HG03139 (cell line): ENCODE data around the gene MEF2C.

Experiments
- ATAC-seq: cut with Tn5 transposase; IDR thresholded peaks from one replicate; pipeline ENCODE4 v1.9.1; 2021; ENCODE audit not compliant: unreplicated experiment

Gene MEF2C

DNA sequence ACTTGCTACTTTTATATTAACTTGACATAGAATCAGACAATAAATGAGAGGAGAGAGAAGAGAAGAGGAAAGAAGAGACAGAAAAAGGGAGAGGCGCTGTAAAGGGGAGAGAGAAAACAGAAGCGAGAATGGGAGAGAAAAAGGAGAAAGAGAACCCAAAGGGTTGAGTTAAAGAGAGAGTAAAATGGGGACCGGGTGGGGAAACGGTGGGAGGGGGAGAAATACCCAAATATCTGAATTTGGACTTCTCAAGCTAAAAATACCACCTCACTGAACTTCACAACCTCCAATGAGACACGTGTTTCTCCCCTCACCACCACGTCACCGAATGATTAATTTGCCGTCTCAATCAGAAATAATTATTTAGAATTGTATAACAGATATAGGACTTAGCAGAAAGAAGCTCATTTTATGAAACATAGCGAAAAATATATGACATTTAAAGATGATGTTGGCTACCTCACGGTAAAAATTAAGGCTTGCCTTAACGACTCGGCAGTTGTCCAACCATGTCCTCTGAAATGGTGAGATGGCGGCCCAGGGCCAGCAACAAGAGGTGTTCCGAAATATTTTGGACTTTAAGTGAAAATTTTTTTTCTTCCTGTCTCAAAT is 204.1 kb downstream of the MEF2C start:
- no peak for ATAC-seq

DNA sequence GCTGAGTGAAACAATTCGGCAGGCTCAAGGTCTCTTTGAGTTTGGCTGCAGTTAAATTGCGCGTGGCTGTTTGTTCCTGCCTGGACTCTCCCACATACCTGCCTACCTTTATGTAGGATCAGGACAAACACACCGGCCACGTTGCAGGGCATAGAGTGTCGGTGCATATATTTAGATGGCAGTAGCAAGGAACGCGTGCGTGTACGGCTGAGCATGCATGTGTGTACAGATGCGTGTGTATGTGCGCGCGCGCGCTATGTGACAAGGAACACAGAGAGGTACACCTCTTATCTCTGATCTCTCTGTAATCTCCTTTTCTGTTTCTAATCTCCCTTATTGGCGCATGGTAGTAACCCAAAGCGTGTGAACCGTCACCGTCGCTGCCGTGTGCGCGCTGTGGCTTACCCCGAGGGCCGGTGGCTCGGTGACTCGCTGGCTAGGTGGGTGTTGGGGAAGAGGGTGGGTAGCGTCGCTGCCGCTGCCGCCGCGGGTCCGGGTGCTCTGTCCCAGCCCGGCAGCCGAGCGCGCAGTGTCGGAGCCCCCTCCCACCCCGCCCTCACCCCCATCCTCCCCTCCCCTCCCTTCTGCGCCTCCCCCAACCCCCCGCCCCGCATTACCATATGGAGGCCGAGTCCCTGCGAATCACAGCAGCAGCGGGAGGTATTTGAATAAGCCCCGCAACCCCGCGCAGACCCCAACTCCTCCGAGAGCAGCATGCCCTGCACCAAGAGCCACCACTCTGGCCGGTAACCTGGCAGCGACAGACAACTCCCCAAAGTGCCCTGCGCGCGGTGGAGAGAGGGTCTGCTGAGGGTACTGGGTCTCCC is 204.8 kb downstream of the MEF2C start:
- ATAC-seq = no peak

DNA sequence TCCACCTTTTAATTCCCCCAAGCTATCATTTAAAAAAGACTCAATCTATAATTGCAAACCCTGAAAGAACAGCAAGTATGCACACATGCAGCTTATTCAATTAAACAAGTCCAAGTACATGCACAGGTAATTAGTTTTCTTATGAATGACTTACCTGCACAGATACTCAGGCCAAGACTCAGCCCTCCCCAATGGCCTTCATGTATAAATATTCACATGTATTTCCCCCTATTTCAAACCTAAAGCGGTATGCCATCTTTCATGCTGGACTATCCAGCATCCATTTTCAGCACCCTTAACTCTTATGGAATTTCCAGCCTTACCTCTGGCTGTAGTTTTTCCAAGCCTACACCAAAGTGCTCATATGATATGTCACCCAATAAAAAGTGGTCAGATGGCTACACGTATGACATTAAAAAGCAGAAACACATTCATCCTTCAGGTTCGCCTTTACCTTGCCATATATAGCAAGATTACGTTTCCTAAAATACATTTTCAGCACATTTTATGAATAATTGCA is 205.5 kb downstream of the MEF2C start:
- ATAC-seq = no peak

DNA sequence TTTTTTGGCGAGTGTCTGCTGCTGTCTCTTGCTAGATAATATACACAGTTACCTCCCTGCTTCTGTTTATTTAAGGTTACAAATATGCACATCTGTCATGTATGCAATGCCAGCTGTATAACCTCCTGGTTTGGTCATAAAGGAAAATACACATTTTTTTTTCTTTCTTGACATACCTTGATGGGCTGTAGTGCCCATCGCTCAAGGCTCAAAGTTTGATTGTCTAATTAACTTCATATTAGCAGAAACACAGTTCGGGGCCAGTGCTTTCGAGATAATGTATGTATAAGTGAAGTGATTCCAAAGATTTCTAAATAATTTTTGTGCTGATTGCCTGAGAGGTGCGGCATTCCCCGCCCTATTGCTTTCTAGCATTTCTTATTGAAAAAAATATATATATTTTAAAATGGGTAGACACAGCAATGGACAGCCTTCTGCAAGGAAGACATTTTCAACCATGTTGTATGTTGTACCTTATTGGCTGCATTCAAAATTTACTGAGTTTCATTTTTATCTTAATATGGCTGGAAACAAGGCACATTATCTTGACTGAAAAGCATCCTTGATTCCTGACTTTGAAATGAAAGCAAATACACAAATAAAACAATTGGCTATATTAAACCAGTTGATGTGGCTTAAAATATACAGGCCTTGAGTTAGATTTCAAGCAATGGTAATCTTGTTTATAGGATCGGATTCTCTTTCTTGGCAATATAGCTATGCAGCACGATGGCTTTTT is 206.2 kb downstream of the MEF2C start:
- ATAC-seq = no peak

DNA sequence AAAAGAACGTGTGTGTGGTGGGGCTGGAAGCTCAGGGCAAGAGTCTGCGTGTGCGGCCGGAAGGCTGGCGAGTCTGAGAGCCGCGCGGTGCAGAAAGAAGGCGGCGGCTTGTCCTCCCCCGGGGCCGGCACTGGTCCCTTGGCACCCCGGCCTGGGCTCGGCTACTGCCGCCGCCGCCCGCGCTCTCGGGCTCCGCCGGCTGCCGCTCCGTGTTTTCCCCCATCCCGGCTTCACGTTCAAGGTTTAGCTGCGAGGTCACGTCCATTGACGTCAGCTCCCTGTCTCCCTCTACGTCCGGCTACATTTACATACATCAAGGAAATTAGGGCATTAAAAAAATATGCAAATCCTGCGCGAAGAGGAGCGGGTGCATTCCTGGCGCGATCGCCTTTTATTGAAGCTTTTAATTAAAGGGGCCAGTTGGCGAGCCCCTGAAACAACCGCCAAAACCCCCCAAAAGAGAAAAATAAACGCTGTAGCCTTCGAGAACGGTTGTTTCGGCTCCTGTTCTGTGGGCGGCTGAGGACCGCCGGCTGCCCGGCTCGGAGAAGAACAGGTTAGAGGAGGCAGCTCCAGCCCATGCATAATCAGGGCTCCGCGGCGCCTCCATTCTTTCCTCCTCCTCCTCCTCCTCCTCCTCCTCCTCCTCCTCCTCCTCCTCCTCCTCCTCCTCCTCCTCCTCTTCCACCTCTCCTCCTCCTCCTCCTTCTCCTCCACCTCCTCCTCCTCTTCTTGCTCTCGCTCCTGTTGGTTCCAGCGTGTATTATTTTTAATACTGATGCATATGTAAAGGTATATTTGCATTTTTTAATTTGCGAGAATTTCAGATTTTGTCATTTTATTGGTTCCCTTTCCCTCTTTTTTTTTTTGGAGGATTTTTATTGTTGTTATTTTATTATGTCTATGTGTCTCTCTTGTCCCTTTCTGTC is 207.0 kb downstream of the MEF2C start:
- ATAC-seq = peak; percentile 33

DNA sequence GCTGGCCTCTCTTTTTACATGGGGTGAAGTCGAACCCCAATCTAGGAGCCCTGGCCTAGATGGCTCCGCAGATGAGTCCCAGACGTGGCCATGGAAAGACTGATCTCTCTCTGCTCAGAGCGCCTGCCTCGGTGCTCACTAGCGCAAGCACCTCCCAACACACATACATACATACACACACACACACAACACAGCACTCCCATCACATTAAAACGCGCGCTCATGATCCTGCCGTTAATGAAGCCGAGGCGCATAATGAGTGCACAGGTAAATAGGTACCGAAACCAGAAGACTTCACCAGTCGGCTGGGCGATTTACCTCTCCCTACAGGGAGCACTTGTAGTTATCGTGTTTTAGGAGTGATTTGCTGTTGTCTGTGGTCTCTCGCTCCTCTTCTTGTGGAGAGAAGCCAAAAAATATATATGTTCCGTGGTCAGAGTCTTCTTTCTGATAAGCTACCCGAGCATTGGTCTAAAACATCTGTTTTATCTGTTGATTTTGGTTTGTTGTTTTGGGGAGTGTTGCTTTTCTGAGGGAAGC is 207.7 kb downstream of the MEF2C start:
- peak; percentile 25 for ATAC-seq

DNA sequence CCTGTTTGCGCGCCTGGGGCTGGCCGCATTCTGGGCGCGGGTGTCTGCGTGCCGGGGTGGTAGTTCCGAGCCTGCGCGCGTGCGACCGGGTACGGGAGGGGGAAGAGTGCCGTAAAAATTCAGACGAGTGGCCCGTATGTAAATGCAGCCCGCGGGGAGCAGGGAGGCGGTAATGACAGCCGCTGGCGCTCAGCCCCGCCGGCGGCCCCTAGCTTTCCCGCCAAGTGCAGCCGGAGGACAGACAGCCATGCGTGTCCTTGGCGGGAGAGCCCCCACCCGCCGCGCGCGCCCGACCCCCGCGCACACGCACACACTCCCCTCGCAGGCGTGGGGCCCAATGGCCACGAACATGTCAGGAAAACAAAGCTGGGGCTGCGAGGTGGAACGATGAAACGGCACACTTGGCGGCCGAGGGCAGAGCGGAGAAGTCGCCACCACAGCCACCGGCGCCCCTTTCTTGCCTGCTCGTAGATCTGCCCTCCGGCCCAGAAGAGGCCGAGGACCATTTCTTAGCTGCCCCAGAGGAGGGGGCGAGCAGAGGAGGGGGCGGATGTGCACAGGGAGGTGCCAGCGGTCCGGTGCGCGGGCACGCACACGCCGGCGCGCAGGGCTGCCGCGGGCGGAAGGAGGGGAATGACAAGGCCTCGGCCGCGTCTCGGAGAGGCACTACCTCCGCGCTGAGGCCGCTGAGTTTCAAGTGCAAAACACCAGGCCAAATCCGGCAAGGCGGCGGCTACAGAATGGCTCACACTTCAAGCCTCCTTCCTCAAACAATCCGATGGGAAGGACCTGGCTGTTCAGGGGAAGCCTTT is 208.4 kb downstream of the MEF2C start:
- peak; percentile 59 for ATAC-seq

DNA sequence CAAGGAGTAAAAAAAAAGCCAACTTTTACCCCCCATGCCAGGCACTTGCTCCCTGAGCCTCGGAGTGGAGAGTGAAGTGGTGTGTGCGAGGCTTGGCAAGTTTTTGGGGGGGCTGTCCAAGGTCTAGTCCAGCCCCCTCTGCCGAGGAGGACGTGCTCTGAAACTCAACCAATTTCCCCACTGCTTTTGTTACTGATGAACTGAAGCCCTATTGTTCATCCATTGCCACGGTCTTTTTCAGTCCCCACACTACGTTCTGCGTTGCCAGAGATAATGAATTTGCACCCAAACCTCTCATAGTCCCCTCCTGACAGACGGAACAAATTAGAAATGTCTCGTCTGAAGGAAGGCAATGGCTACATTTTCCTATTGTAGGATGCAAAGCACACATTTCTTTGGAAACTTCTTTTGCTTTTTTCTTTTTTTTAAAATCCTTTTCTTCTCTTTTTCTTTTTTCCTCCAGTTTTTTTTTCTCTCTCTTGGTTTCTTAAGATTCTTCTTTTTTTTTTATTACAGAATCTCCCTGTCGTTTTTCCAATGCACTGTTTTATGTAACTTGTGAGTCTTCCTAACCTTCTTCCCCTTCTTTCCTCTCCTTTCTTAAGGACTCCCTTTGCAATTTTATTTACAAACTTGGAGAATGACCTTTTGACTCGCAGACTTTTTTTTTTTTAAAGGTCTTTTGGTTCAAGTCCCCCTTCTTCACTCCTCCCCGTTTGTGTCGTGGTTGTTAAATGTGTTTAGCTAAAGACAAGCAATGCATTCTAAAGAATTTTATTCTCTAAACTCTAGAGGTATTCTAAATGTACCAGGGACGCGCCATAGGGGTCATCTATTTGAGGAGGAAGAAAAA is 209.5 kb downstream of the MEF2C start:
- no peak for ATAC-seq

DNA sequence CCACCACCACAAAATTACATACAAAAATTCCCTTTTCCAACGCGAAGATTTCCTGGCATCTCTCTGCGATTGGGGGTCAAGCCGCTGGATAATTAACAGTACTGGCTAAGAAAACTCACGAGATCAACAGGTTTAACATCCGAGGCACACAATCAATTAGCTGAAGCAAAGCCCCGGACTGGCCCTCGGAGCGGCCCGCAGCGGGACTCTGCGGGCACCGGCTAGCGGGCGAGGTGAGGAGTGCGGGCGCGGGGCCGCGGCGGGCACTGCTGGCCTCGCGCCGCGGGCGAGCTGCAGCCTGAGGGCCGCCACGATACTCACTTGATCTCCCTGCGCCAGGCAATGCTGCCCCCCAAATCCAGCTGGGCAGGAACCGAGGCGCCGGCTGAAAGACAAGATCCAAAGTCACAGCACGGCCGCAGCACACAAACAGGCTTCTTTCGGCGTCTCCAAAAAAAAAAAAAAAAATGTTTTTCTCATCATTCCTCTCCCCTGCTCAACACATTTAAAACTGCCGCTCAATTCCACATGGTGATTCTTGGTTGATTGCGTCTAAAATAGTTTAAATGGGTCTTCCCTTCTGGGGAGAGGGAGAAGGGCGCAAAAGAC is 210.2 kb downstream of the MEF2C start:
- no peak for ATAC-seq

DNA sequence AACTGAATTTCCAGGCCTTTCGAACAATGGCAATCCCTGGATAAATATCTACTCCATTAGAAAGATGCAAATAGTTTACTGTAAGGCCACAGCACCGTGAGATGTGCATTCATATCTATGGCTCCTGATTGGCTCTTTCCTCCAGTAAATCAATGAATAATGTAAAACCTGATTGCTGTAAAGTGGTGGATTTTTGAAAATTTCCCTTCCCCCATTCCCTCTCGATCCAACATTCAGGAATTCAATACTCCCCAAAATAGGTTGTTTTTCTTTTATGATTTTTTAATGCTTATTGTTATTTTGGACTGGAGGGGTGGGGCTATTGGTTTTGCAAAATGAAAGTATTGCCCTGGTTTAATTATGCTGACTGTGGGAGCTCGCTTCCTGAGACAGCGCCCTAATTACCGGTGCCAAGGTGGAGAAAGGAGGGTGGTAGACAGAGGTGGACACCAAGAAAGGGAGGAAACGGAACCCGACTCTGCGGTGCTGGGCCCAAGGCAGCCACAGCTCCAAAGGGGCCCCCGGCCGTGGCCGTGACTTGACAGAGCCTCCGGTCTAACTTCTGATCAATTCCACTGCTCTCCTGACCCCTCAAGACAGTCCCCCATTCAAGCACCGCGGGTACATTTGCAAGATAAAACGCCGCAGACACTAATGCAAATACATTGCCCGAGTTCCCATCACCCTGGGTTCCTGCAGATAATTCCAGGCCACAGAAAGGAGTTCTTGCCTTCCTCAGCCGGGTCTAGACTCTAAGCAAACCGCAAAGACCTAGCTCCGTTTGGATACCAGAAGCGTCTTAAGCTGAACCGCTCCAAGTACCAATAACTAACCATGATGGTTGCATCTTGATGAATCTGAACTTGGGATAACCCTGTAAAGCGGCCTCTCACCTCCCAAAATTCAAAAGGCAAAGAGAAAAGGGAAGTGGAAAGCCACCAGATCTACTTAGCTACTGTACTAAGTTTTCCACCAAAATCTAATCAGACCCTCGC is 211.2 kb downstream of the MEF2C start:
- no peak for ATAC-seq

DNA sequence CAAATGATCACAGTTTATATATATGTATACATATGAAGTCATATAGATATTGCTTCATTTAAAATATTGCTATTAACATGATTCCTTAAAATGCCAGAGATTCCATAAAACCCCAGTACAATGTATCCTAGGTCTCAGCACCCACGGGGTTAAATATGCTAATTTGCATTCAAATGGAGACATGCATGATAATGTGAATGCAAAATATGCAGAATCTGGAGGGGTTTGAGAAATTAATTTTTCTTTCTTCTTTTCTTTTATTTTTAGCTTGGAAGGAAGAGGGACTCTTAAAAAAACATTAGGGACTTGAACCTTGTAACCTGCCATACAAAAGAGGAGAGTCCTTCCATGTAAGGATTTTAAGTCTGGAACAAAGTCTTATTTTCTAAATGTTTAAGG is 211.9 kb downstream of the MEF2C start:
- ATAC-seq = no peak

DNA sequence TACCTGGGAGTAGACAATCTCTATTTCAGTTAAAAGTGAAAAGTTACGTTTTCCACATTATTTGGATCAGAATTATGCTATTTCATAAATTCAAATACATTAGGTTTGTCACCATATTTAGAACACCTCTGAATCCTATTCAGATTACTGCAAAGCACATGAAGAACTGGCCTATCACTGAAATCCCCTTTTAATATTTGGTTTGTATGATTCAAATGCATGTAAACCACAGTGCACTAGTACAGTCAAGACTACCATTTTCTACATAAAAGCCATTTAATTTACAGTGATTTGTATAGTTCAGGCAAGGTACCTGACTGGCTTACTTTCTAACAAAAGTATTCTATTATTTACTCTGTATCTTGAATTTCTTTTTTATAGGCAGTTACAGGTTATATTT is 212.5 kb downstream of the MEF2C start:
- ATAC-seq = no peak

DNA sequence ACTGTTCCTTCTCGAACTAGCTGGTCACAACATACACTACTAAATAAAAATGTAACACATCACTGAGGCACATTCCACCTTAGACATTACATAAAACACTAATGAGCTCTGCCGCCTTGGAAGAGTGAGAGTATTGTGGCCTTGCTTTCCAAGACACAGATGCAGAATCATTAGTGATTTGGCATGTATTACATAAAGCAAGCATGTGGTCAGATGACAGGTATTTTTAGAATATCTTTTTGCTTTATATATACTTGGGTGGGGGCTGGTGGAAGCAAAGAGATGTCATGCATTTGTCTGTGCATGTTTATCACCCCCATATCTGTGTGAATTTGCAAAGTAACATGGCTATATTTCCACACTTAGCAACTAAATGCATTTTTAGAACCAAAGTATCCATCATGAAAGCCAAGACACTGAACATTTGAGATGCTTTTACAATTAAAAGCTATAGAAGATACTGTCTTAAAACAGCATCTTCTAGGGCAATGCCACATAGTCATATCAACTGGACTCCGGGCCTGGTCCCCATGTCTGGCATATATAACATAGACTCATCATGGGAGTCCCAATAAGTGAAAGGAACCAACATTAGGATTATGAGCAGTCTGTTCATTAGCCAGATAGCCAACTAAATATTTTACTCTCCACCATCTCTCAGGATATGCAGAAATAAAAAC is 213.5 kb downstream of the MEF2C start:
- ATAC-seq = no peak

DNA sequence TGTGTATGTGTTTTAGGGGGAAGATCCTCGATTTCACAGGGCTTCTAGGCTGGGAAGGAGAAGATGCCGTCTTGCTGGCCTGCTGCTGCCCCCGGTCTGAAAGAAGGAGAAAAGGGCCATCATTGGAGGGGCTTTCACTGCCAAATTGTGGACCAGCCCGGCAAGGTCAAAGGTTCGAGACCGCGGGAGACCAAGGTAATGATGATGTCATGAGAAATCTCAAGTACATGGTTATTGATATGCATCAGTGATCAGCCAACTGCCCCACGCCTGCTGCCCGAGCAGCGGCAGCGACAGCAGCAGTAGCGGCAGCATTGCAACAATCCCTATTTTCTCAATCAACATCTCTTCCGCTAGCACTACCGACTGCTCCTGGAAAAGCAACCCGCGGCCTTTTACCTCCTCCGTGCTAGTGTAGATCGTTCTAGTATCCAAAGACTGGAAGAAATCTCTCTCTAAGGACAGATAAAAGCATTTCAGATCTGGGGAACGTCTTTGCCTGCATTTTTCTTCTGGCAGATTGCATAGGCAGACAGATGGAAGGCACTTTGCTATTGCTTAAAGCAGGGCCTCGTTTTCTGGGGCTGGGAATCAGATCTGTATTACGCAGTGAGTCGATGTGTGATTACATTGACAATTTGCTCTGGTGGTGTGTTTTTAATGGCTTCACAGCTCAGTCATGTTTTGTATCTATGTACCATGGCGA is 215.3 kb downstream of the MEF2C start:
- ATAC-seq = peak; percentile 12
